A204.1 (cell line): ENCODE measurements around the gene PIEZO2.
"Not testable (repeated sequence)": the region's sequence is repeated elsewhere in the genome, so short reads cannot be mapped to it uniquely, and the experiment has no call there.

Experiments used
- FAIRE-seq: peaks from 2 replicates; lab custom pipeline; 2012; peaks lifted over from hg19 to GRCh38; lab: Jason Lieb, UNC

PIEZO2 gene

DNA sequence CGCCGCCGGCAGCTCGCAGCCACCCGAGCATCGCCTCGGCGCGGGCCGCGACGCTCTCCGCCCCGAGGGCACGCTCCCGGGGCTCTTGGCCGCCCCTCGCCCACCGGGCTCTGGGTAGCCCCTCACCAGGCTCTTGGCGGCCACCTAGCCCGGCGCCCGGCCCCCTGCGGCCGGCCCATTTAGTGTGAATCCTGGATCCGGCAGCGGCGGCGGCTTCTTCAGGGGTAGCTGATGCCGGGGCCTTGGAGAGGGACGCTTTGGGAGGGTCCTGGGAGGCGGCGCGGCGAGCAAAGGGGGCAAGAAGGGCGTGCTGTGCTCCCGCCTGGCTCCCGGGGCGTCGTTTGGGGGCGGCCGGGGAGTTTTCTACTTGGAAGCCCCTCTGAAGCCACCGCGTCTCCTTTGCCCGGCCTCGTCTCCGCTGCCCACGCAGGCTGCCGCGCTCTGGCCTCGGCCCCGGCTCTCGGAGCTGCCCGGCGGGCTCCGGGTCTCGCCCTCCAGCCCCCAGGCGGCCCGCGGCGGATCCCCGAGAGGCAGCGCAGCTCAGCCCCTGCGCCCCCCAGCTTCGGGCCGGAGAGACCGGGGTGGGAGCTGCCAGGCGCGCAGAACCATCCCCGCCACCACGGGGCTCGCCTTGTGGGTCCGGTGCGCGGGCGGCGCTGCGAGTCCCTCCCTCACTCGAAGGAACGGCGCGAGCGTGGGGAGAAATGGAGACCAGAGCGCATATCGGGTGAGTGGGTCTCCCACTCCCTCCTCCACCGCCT is 509 bp downstream of the PIEZO2 start:
- no peak for FAIRE-seq

DNA sequence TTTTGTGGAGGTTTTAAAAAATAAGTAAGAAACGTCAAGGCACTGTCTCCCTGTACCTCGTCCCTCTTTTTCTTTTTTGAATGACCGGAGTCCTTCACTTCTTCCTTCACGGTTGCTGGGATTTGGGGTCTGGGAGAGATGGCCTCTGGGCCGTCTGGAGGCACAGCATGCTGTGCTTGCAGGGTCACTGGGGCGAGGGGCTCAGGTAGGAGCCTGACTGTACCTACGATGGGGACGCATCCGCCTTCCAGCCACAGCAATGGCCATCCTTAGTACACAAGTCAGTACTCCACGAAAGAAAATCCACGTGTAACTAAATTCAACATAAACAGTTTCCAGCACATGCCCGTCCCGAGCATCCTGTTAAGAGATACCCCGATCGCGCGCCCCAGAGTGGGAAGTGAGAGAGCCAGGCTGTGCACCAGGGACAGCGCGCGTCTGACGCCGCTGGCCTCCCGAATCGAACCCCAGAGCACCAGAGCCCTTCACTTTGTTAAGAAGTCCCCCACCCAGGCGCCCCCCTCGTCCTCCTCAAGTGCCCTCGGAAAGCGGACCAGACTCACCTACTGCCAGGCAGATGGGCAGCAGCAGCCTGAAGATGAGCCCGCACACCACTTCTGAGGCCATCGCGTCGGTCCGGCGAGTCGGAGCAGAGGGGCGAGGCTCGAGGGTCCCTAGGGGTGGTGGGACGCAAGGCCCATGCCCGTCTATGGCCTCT is 1.2 kb downstream of the PIEZO2 start:
- FAIRE-seq = no peak

DNA sequence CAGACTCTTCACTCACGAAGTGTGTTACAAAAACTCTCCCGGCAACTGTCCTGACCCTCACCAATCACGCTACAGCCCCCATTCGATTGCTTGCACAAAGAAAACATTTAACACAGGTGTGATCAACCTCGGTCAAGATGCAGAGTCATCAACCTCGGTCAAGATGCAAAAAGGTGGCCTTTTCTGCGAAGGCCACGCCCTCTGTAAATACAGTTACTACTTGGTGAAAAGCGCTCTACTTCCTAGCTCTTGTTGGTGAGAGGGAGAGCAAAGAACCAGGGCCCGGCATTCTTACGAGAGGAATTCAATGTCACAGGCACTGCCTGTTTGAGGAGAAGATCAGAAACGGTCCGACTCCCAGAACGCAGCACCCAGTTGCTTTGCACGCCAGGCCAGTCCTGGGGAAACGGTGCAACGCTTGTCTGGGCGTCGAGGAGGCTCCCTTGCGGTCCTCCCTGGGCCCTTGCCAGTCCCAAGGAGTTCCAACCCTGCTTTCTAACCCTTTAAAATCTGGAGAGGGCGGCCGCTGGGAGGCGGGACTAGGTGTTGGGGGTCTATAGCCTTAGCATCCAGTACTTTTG is 1.9 kb downstream of the PIEZO2 start:
- FAIRE-seq = no peak

DNA sequence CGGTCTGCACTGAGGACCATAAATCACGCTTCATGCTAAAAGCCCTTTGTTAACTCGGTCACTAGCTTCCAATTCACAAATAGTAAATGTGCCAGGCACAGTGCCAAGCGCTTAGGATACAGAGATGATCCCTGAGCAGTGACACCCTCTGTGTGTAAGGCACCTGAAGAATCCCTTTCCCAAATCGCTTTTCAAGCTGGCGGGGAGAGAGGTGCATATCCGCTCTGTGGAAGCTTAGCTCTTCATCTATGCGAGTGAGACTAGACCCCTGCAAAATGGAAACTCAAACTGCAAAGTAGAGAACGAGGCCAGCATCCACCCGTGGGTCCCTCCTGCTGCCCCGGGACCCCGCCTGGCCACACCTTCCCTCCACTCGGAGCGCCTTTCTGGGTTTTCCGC is 2.4 kb downstream of the PIEZO2 start:
- FAIRE-seq = no peak

DNA sequence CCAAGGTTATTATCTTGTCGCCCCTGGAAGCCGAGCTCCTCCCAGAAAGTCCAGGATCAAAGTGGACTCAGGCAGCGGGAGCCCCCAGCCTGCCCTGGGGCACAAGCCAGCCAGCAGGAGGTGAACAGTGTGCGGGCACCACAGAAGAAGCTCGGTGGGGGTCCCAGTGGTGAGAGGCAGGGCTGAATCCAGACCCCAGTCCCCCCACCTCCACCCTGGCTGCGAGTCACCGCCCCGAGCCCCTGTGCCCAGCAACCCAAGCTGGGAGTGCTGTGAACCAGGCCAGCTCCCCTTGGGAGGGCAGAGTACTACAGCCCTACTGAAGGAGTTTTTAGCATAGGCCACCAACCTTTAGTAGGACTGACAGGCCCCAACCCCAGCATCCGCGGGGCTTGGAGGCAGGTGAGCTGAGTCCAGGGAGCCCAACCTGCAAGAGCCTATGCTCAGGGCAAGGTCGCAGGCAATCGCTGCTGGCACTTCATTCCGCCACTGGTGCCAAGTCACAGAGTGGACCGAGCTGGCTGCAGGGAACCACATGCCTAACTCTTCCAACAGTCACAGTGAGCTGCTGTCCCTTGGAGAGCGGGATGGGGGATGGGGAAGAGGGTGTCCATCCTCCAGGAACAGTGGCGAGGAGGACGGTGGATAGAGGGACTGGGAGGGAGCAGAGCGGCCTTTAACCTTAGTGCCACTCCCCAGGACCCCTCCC is 3.0 kb downstream of the PIEZO2 start:
- no peak for FAIRE-seq

DNA sequence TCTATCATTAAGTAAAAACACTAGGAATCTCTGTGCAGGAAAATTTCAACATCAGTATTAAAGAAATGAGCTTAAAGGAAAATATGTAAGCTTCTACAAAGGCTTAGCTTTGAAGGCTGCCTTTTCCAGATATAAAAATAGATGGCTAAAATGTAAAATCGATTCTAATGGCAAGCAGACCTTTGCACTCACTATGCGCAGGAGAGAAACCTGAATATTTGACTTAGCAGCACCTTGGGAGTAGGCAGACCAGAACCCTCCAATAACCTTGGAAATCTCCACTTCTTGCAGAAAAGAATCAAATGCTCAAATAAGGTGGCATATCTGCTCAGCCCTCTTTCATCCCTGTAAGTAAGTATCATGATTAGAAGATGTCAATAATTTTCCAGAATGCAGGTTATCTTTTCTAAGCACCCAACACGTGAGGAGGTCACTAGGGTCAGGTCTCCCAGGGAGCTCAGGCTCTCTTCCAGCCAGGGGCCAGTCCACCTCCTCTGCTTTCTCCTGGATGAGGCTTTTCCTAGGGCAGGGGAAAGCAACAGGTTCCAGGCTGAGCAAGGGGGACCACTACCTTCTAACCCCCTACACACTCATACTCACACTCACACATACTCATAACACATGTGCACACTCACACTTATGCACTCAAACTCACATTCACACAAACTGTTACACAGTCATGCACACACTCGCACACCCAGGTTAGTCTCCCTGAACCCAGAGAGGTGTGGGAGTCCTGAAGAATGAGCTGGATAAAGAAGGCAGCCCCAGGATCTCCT is 3.8 kb downstream of the PIEZO2 start:
- FAIRE-seq = no peak

DNA sequence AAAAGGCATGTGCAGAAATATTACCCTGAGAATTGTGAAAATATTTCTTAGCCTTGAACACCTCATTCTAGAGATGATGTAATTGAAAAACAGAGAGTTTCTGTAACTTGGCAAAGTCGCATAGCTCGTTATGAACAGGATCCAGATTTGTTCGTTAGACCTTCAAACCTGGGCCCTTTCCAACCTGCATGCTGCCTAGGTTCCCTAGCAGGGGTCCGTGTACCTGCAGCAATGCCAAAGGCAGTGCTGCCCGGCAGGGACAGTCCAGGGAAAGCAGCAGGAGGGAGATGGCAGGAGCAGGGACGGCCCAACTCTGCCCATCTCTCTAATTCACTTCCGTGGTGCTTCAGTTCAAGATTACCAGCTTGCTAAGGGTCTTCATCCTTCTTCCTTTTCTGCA is 12.0 kb downstream of the PIEZO2 start:
- no peak for FAIRE-seq

DNA sequence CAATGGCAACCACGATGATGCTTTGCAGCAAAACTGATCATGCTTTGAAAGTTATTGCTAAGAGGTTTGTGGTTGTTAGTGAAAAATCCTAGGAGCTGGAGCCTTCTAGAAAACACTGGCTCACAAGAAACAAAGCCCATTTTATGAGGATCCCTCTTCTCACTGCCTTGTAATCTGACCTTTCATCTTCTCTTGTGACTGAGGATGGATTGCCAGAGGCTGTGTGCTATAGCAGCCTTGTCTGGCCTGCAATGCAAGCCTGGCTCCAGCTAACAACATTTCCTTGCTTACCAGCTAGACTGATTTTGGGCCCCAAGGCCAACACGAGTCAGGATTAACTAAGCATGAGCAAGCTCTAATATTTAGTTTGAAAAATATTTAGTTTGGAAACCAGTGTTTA is 13.1 kb downstream of the PIEZO2 start:
- FAIRE-seq = no peak

DNA sequence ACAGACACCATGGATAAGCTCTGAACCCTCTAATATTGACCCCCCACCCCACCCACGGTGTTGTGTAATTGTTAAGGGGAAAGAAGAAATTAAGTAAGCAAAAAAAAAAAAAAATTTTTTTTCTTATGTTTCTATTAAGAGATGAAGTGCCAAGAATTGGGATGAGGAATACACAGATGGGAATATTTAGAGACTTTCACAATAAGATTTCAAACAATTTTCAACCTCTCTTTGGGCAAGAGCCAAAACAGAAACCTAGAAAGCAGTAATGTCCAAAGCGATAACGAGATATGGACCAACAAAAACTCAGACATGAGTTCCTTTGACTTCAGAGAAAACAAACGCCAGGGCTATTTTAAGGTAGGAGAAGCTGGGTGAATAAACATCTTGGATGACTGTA is 14.4 kb downstream of the PIEZO2 start:
- FAIRE-seq = no peak

DNA sequence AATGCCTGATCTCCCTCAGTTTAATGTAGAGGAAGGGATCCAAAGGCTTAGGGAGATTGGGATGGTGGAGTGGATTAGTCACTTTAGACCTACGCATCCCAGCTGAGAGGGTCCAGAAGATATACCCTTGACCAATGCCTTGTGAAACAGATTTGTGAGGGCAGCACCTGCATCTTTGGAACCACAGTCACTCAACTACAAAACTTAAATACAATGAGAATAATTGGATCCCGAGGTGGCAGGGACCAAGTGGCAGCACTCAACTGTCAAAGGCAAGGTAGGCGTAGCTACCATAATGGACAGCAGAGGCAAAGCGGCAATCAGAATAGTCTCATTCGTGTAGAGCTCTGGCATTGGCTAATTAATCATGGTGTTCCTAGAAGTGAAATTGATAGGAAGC is 20.3 kb downstream of the PIEZO2 start:
- not testable (repeated sequence) for FAIRE-seq

DNA sequence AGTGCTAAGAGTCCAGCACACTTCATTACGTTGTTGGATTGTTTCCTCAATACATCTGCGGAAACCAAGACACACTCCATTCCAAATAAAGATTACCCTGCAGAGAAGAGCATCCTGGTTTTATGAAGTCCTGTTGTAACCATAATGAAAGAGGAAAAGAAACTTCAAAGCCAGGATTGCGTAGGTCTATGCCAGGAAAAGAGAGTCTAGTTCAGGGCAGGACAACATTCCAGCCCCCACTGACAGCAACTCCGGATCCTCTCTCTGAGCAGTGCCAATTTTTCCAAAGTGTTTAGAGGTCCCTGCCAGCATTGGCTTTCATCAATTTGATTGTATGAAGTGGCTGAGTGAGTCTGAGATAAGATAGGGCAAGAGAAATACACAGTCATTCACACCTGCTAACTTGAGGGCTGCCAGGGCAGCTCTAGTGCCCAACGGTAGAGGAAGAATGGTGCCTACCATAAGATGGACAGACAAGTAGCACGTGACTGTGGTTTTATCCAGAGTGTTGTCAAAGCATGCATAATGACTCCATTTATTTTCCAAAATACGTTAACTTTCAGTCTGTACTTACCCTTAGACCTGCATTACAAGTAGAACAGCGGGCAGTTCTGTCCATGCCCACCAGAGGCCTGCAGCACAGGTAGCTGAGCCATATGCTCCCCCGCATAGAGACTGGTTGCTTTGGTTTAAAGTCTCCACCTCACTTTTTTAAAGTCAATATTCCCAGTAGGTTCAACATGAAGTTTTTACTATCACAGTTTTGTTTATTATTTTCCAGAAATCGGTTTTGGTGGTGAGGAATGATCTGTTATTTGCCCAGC is 23.7 kb downstream of the PIEZO2 start:
- no peak for FAIRE-seq

DNA sequence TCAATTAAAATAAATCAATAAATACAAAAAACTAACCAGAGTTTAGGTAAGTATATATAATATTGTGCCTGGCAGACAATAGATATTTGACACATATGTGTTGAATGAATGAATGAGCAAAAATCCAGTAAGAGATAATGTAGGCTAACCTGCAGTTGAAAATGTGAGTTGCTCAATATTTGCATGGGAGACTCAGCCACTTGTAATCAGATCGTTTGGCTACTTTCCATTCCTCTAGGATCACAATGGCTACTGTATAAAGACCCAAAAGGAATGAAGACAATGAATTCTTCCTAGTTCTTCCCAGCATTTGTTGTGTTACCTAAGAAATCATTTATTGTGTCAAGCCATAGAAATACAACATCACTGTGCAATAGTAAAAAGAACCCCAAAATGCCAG is 25.3 kb downstream of the PIEZO2 start:
- no peak for FAIRE-seq

DNA sequence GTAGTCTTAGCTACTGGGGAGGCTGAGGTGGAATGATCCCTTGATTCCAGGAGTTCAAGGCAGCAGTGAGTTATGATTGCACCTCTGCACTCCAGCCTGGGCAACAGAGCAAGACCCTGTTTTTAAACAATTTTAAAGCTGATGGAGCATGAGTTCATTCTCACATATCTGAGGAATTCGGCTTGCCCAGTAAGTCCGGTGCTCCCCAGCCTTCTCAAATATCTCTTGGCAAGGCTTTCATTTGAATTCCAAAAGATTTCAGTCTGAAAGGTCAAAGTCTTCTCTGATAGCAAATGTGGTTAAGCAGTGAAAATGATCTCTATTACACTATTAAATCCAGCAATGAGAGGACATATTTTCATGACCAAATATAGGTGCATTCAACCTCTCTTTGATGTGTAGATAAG is 27.9 kb downstream of the PIEZO2 start:
- no peak for FAIRE-seq

DNA sequence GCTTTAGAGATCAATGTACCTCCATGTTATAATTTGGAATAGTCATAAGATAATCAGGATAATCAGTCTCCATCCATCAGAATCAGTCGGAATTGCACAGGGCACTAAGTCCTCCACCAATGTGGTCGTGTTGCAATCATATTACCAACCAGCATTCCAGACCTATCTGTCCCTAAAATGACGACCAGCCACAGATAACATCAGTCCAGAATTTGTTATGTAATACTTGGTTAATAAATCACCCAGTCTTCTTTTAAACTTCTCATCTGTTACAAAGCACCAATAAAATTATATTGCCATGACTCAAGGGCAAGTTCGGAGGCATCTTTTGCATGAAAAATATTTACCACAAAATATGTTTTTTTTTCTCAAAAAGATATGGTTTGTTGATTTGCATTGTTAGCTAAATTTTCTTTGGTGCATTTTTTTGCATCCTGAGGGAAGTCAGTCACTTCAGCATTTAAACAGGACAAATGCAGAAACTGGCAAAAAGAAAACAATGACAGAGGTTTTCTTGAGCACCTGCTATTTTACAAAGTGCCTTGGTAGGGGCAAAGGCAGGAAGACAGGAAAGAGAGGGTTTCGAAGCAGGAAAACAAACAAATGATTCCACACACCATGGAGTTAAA is 29.3 kb downstream of the PIEZO2 start:
- FAIRE-seq = no peak

DNA sequence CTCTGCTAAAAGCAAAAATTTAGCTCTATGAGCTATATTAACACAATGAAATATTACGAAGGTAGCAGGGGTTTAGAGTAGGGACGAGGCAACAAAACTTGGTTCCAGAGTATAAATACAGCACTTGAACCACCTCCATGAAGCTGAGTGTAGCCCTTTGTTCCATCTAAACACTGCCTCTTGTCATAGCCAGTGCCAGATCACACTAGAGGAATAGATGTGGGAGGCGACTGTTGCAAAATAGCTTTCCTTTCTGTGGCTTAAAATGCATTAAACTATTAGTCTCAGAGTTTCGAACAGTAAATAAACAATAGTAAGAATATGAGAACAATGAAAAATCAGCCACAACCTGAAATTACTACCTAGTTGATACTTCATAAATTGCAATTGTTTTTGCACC is 29.8 kb downstream of the PIEZO2 start:
- FAIRE-seq = no peak

DNA sequence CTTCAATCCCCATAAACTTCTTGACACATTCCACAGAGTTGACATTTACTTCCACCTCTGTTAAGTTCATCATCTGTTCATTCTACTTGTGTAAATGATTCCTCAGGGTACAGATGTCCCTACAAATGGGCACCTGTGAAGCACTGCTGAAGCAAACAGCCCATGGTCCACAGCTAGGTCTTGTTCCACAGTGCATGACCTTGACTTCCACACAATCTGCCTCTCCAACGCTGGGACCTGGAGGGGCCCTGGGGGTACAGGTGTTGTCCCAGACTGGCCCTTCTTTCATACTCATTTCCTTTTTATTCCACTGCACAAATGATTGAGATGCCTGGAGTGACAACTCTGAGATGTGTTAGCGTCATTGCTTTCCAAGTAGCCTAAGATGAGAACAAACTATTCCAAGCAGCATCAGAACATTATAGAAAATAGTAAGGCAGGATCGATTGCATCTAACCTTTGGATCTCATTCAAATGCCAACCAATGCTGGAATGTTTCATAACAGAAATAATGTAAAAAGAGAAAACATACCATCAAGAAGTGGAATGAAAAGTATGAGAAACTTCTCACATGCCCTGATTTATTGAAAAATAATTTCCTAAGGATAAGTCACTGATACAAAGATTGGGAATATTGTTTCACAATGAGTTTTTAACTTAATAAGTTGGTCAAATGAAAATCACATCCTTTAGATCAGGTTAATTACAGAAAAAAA is 31.2 kb downstream of the PIEZO2 start:
- no peak for FAIRE-seq

DNA sequence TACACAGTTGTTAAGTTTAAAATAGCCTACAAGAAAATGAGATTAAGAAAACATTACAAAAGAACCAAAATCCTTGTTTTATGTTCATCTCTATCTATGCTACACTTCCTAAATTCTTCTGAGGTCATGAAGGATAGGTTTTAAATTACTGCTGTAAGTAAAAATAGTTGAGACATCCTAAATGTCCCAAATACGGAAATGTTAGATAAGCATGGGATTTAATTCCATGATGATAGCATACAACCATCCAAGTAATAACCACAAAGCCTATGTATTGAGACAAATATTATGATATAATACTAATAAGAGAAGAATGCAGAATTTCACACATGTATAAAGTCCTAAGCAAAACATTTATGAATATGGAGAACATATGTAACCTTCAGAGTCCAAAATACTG is 34.1 kb downstream of the PIEZO2 start:
- FAIRE-seq = no peak

DNA sequence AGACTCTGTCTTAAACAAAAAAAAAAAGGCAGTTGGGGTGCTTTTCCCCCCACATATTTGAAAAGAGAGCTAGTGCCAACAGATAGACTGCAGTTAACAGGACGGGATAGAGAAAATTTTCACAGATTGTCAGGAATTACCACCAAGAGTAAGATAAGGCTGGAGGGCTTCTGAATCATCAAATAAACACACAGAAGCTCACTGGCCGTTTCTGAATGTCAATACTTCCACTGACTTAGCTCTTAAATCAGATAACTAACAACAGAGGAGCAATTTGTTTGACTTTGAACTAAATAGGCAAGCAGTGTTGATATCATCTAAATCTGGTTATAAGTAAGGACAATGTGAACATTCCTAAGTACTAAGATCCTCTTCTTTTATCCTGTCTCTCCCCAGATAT is 34.7 kb downstream of the PIEZO2 start:
- FAIRE-seq = no peak

DNA sequence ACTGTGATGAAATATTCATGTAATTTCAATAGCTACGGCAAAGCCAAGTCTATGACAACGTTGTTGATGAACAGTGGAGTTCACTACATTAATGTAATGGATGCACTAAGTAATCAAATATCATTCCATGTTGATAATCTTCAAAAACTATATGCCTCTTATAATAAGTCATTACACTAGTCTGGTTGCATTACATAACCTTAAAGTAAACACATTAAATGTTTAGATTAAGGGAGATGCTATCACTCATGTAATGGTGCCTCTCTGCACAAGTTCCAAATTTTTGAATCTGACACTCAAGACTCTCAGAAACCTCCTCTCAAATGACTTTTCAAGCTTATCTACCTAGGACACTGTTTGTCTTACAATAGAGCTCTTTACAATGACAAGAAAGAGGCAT is 35.4 kb downstream of the PIEZO2 start:
- FAIRE-seq = no peak

DNA sequence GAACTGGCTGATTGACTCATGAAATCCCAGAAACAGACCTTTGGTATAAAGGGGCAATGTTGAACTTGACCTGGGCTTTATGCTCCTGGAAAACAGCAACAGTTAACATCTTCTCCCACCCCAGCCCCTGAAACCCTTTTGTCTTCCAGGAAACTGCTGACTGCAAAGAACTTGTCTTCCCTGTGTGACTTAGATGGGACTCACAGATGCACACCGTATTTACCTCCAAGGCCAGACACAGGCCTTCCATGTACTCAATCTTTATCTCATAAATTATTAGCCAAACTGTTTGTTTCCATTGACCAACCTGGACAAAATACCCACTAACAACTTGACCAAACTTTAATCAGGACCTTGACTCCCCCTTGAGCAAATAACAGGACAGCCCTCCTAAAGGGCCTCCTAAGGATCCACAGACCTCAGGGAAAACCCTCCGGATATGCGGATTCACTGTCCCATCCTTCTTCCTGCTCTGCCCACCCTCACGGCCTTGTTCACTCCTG is 36.3 kb downstream of the PIEZO2 start:
- no peak for FAIRE-seq
